ENCODE results near the gene SERPINE2.

The SERPINE2 gene

GRCh38 chr2:223936862-223937326 lies 102.2 kb downstream of the SERPINE2 start:
- DNase-seq: no peak

GRCh38 chr2:223935459-223936125 lies 103.5 kb downstream of the SERPINE2 start:
- no peak for DNase-seq

- DNase-seq: no peak
Observed at GRCh38 chr2:223934870-223935269, 104.2 kb downstream of the SERPINE2 start.

- DNase-seq: no peak
Observed at GRCh38 chr2:223932816-223933800, 106.0 kb downstream of the SERPINE2 start.

GRCh38 chr2:223930103-223930976 lies 108.7 kb downstream of the SERPINE2 start:
- DNase-seq: no peak

- no peak for DNase-seq
Observed at GRCh38 chr2:223929571-223930102, 109.4 kb downstream of the SERPINE2 start.

- no peak for DNase-seq
Observed at GRCh38 chr2:223928113-223929006, 110.7 kb downstream of the SERPINE2 start.

- no peak for DNase-seq
Observed at GRCh38 chr2:223925106-223925505, 114.0 kb downstream of the SERPINE2 start.

Data from NCI-H2227 treated with DMSO at 0.1 percent for 48 hours (cell line).